Stimulated activated CD8-positive, alpha-beta memory T cell treated with anti-CD3 and anti-CD28 coated beads, Interleukin-12 subunit alpha, Interleukin-12 subunit beta, amount 100 ng/mL, for 1 hour (primary cell): ENCODE measurements around the gene TRERF1.
"Not testable (repeated sequence)": the region's sequence is repeated elsewhere in the genome, so short reads cannot be mapped to it uniquely, and the experiment has no call there.

ENCODE experiments used
- DNase-seq: peaks from one replicate; pipeline ENCODE4 v3.0.0-alpha.2; 2020; ENCODE audit warnings: low read depth

TRERF1 gene, protein sequence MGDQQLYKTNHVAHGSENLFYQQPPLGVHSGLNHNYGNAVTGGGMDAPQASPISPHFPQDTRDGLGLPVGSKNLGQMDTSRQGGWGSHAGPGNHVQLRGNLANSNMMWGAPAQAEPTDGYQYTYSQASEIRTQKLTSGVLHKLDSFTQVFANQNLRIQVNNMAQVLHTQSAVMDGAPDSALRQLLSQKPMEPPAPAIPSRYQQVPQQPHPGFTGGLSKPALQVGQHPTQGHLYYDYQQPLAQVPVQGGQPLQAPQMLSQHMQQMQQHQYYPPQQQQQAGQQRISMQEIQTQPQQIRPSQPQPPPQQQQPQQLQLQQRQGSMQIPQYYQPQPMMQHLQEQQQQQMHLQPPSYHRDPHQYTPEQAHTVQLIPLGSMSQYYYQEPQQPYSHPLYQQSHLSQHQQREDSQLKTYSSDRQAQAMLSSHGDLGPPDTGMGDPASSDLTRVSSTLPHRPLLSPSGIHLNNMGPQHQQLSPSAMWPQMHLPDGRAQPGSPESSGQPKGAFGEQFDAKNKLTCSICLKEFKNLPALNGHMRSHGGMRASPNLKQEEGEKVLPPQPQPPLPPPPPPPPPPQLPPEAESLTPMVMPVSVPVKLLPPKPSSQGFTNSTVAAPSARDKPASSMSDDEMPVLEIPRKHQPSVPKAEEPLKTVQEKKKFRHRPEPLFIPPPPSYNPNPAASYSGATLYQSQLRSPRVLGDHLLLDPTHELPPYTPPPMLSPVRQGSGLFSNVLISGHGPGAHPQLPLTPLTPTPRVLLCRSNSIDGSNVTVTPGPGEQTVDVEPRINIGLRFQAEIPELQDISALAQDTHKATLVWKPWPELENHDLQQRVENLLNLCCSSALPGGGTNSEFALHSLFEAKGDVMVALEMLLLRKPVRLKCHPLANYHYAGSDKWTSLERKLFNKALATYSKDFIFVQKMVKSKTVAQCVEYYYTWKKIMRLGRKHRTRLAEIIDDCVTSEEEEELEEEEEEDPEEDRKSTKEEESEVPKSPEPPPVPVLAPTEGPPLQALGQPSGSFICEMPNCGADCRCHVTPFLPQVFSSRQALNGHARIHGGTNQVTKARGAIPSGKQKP (N-terminal part only)

DNA sequence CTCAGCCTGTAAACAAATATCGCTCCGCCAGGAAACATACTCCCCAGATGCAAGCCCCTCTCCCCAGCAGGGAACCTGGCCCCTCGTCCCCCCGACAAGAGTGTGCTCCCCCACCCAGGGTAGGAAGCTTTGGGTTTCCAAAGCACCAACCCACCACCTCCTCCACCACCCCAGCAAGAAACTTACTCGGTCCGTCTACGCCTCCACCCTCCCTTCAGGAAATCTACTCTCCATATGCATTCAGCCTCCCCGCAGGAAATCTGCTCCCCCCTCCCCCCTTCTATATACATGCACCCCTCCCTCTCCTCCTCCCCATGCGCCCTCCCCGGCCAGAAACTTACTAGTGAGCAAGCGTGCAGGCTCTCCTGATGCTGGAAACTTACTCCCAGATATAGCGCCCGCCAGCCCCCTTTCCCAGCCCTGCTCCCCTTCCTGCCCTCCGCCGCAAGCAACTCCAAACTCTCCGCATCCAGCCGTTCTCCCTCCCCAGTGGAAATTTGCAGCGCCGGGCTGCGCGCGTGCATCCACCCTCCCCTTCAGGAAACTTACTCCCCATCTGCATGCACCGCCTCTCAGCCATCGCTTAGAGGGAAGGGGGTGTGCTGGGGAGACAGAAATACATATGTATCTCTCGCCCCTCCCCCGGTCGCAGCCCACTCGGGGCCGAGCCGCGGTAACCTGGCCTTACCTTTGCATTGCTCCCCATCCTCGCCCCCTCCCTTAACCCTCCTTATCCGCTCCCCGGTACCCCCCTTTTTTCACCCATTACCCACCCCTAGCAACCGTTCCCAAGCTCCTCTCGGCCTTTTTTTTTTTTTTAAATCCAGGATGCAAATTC lies at the start of gene TRERF1:
TSS of gene TRERF1 (minus strand) at position 594 of the 838 bp plus-strand sequence. CDS start 182,336 bp downstream, outside the sequence.
- no peak for DNase-seq

DNA sequence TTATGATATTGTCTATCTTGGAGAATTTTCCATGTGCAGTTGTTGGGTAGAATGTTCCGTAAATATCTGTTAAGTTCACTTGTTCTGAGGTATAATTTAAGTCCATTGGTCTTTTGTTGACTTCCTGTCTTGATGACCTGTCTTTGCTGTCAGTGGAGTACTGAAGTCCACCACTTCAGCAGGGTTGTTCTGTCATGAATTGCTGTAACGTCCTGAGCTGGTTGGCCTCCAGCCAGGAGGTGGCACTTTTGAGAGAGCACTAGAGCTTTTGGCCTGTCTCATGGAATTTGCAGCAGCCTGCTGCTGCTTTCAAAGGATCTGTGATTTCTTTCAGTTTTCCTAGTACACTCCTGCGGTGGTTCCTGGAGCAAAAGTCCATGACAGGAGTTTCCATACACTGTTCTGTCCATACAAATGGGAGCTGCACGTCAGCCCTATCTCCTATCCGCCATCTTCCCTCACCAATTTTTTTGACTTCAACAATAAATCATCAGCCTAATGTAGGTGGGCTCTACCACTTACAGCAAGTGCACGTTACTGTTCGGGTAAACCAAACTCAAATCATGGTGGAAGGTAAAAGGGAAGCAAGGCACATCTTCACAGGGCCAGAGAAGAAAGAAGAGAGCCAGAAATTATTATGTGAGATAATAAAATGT lies 46.9 kb upstream of the TRERF1 start:
- DNase-seq: no peak

- DNase-seq: no peak
These were observed 42.3 kb upstream of the TRERF1 start for GRCh38 chr6:42493914-42494539.

DNA sequence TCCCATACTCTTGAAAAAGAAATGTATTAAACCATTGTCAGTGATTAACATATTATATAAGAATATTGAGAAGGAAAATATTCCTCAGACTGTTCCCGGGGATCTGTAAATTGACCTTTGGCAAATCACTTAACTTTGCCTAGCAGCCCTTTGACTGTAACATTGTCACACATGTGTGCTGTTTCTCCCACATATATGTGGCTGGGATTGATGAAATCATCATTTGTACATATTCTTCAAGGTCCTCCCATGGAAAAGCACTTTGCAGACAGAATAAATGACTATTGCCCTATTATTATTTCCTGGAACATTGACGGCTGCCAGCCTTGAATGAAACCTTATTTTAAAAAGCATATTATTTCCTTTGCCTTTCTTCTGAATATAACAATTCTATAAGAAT lies 36.4 kb upstream of the TRERF1 start:
- no peak for DNase-seq

DNA sequence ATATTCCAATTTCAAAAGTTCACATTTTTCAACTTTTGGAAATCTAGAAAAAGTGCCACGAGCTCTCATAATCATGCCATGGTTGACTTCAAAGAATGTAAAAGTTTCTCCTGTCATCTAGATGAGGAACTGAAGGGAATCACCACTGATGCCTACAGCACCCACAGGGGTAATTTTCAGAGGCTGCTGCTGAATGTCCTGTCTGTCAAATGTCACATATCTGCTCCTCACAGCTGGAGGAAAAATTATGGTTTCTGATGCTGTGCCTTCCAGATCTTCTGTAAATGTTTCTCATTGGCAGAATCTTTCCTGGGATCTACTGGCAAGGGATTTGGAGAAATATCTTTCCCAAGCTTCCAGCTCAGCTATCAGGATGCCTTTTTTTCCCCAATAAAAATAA lies 32.5 kb upstream of the TRERF1 start:
- DNase-seq: no peak

DNA sequence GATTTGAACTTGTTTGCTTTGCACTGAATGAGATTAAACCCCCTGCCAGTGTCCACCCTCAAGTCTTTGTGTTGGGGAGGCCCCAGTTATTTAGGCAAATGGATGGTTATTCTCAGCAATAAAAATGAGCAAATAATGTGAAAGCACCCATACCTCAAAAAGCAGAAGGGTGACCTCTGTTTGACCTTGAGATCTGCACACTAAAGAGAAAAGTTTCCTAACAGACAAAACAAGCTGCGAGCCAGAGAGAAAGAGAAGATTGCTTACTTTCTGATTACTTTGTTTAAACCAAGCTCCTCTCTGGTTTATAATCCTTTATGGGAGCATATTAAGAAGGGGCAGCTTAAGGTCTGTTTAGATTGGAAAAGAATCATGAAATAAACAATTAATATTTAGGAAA lies 30.4 kb upstream of the TRERF1 start:
- no peak for DNase-seq

GRCh38 chr6:42471714-42472113 lies 20.0 kb upstream of the TRERF1 start:
- no peak for DNase-seq

GRCh38 chr6:42471142-42471541 lies 19.4 kb upstream of the TRERF1 start:
- DNase-seq: no peak

DNA sequence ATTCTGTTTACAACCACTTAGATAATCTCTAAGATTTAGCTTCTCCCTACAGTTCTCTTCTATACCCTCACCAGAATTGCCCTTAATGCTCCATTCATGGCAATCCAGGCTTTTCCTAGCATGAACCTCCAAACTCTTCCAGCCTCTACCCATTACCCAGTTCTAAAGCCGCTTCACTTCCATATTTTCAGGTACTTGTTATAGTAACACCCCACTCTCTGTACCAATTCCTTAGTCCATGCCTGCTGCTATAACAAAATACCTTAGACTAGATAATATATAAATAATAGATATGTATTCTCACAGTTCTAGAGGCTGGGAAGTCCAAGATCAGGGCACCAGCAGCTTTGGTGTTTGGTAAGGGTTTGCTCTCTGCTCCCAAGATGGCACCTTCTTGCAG lies 16.5 kb upstream of the TRERF1 start:
- DNase-seq: no peak

DNA sequence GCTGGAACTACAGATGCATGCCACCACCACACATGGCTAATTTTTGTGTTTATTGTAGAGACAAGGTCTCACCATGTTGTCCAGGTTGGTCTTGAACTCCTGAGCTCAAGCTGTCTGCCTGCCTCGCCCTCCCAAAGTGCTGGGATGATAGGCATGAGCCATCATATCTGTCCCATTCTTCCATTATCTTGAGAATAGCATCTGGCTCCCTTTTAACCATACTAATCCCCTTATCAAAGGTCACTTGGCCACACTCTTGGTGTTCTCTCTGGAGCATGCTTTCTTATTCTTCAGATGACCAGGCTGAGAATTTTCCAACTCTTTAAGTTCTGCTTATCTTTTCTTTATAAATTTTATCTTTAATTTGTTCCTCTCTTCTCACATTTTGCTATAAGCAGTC lies 15.9 kb upstream of the TRERF1 start:
- DNase-seq: no peak

GRCh38 chr6:42466470-42466869 lies 14.7 kb upstream of the TRERF1 start:
- DNase-seq: not testable (repeated sequence)

DNA sequence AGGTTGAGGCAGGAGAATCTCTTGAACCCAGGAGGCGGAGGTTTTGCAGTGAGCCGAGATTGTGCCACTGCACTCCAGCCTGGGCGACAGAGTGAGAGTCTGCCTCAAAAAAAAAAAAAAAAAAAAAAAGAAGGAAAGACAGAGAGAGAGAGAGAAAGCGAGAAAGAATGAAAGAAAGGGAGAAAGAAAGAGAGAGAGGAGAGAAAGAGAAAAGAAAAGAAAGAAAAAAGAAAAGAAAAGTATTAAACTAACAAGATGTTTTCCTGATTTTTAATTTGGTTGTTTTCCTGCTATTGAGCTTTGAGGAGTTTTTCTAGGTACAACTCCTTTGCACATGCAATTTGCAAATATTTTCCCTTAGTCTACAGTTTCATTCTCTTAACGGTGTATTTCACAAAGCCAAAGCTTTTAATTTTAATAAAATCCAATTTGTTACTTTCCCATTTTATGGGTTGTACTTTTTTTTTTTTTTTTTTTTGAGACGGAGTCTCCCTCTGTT lies 10.8 kb upstream of the TRERF1 start:
- no peak for DNase-seq

GRCh38 chr6:42460883-42461282 lies 9.2 kb upstream of the TRERF1 start:
- no peak for DNase-seq

DNA sequence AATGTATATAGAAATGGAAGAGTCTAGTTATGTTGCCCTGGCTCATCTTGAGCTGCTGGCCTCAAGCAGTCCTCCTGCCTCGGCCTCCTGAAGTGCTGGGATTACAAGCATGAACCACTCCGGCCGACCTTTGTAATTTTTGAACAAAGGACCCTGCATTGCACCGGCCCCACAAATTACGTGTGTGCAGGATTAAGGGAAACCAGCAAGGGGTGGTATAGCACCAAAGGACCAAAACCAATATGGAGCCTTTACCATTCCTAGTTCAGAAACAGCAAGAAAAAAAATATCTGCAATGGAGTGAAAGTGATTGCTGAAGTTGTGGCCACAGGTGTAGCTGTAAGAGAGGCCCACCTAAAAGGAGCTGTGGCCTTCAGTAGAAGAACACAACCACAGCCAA lies 8.2 kb upstream of the TRERF1 start:
- no peak for DNase-seq

GRCh38 chr6:42454428-42454791 lies 2.7 kb upstream of the TRERF1 start:
- no peak for DNase-seq

DNA sequence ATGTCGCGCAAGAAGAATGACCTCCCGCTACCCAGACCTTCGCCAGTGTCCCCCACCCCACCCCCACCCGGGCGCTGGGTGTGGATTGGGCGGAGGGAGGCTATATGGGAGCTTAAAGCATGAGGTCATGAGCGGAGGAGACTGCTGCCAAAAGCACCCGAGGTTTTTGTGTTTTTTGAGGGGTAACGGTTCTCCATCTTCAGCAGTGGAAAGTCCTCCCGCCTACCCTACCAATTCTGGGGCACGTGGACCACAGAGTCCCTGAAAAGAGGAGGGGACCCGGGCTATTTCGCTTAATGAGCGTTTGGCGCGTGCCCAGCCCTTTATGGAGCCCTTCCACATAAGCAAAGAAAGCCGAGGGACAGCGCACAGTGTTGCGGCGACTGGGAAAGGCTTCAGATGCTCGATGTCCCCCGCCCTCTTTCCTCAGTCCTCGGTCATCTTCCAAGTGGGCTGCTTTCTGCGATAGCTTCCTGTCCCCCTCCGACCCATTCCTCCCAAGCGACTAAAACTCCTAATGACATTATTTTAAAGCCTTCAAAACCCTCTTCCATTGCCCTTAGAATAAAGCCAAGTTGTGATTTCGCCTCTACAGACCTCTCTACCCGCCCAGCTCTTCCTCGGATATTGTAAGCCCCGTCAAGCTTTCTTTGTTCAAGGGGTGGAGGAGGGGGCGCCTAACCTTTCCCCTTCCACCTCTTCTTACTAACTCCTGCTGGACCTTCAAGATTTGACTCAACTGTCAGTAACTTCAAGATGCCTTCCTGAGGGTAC lies 2.1 kb upstream of the TRERF1 start:
- no peak for DNase-seq

DNA sequence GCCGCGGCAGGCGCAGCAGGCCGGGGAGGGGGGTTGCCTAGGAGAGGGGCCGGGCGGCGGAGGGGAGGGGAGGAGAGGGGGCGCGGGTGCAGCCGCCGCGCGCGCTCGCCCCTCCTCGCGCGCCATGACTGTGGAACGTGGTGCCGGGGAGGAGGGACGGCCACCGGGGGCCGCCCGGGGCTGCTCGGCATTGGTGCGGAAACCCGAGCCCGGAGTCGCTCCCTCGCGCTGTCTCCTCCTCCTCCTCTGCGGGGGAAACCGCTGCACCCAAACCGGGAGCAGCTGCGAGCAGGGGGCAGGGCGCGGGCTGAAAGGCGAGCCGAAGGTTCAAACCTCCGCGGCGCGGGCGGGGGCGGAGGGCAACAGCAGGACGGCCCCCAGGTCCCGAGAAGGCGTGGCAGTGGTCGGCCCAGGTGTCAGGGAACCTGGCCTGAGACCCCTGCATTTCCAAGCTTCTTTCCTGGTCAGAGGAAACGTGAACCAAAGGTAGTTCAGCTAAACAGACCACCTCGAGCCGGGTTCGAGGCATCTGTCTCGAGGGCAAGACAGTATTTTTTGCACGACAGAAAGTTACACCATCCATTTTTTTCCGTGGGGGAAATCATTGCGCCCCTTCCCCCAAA lies 1.4 kb upstream of the TRERF1 start:
- DNase-seq: peak; percentile 51

GRCh38 chr6:42452171-42453030 lies 675 bp upstream of the TRERF1 start:
- no peak for DNase-seq
